Measurements from ENCODE around the gene TRPC4AP.

- no peak for TF ChIP-seq CTCF (IDR thresholded peaks at IDR 0.05)
- no peak for TF ChIP-seq POLR2A (IDR thresholded peaks at IDR 0.05)
- no peak for TF ChIP-seq POLR2AphosphoS5 (IDR thresholded peaks at IDR 0.05)
- no peak for TF ChIP-seq EP300 (IDR thresholded peaks at IDR 0.05)
These were observed 18.7 kb upstream of the TRPC4AP start for GRCh38 chr20:35111141-35111888.

Data from upper lobe of left lung (tissue), 4 donors.